AG08396 (cell line): ENCODE data around the gene NF1.
"Not testable (repeated sequence)": the region's sequence is repeated elsewhere in the genome, so short reads cannot be mapped to it uniquely, and the experiment has no call there.

ENCODE experiments used
- DNase-seq: peaks from one replicate; pipeline ENCODE4 v3.0.0; 2012; ENCODE audit warnings: low spot score, mixed read lengths

Gene NF1

GRCh38 chr17:31178951-31179350 is 84.2 kb downstream of the NF1 start:
- DNase-seq: not testable (repeated sequence)

- DNase-seq: no peak
Measured at GRCh38 chr17:31195305-31195704, 100.5 kb downstream of the NF1 start.

- DNase-seq: no peak
Measured at GRCh38 chr17:31198026-31198425, 103.2 kb downstream of the NF1 start.

- DNase-seq: not testable (repeated sequence)
Measured at GRCh38 chr17:31198666-31199065, 103.9 kb downstream of the NF1 start.

GRCh38 chr17:31200287-31200686 is 105.5 kb downstream of the NF1 start:
- no peak for DNase-seq

GRCh38 chr17:31202968-31203367 is 108.2 kb downstream of the NF1 start:
- DNase-seq: peak; percentile 16

GRCh38 chr17:31211352-31212012 is 116.7 kb downstream of the NF1 start:
- no peak for DNase-seq

- DNase-seq: peak; percentile 35
Measured at GRCh38 chr17:31216031-31216751, 121.4 kb downstream of the NF1 start.

- no peak for DNase-seq
Measured at GRCh38 chr17:31224366-31224765, 129.6 kb downstream of the NF1 start.

GRCh38 chr17:31225831-31226230 is 131.1 kb downstream of the NF1 start:
- DNase-seq: no peak

GRCh38 chr17:31226373-31226772 is 131.6 kb downstream of the NF1 start:
- DNase-seq: no peak

GRCh38 chr17:31226950-31227349 is 132.2 kb downstream of the NF1 start:
- DNase-seq: no peak

- DNase-seq: no peak
Measured at GRCh38 chr17:31231852-31232251, 137.1 kb downstream of the NF1 start.

- no peak for DNase-seq
Measured at GRCh38 chr17:31235110-31235509, 140.3 kb downstream of the NF1 start.

- no peak for DNase-seq
Measured at GRCh38 chr17:31236137-31236536, 141.4 kb downstream of the NF1 start.

GRCh38 chr17:31236712-31237111 is 141.9 kb downstream of the NF1 start:
- no peak for DNase-seq

- DNase-seq: no peak
Measured at GRCh38 chr17:31241116-31241515, 146.3 kb downstream of the NF1 start.

GRCh38 chr17:31248986-31249834 is 154.4 kb downstream of the NF1 start:
- peak; percentile 21 for DNase-seq

GRCh38 chr17:31249835-31250141 is 155.0 kb downstream of the NF1 start:
- DNase-seq: no peak

- DNase-seq: no peak
Measured at GRCh38 chr17:31250229-31250628, 155.5 kb downstream of the NF1 start.

- DNase-seq: no peak
Measured at GRCh38 chr17:31251105-31251969, 156.6 kb downstream of the NF1 start.

GRCh38 chr17:31251970-31252328 is 157.2 kb downstream of the NF1 start:
- no peak for DNase-seq
